Activated naive CD4-positive, alpha-beta T cell treated with Interleukin-2 at 50 U/mL for 16 hours (primary cell): Measurements from ENCODE around the gene EXOC3L4.
"Not testable (repeated sequence)": the region's sequence is repeated elsewhere in the genome, so short reads cannot be mapped to it uniquely, and the experiment has no call there.

Experiments
- DNase-seq: peaks from one replicate; pipeline ENCODE4 v3.0.0-alpha.2; 2020

EXOC3L4 gene

GRCh38 chr14:103094406-103095209 is at the start of gene EXOC3L4:
Gene EXOC3L4, plus strand, starts transcription at chr14:103094725. Its CDS starts 5,495 bp downstream, at chr14:103100220.
- DNase-seq, result no peak

- DNase-seq, result no peak
These were observed 49.1 kb upstream of the EXOC3L4 start for GRCh38 chr14:103045371-103045869.

- not testable (repeated sequence) for DNase-seq
These were observed 47.1 kb upstream of the EXOC3L4 start for GRCh38 chr14:103047453-103047852.

GRCh38 chr14:103050935-103051334 is 43.6 kb upstream of the EXOC3L4 start:
- DNase-seq, result no peak

GRCh38 chr14:103052407-103052806 is 42.1 kb upstream of the EXOC3L4 start:
- no peak for DNase-seq

- DNase-seq, result no peak
These were observed 38.8 kb upstream of the EXOC3L4 start for GRCh38 chr14:103055695-103056094.

GRCh38 chr14:103056322-103057027 is 38.0 kb upstream of the EXOC3L4 start:
- no peak for DNase-seq

GRCh38 chr14:103057028-103057371 is 37.5 kb upstream of the EXOC3L4 start:
- no peak for DNase-seq

GRCh38 chr14:103057372-103058163 is 37.0 kb upstream of the EXOC3L4 start, which contains the start of gene CDC42BPB:
Gene CDC42BPB, minus strand, starts transcription at chr14:103057549. Its CDS starts 376 bp downstream, at chr14:103057173.
- peak; percentile 60 for DNase-seq

- no peak for DNase-seq
These were observed 36.1 kb upstream of the EXOC3L4 start for GRCh38 chr14:103058164-103059055.

GRCh38 chr14:103059556-103059955 is 35.0 kb upstream of the EXOC3L4 start:
- DNase-seq, result no peak

- DNase-seq, result no peak
These were observed 33.0 kb upstream of the EXOC3L4 start for GRCh38 chr14:103061482-103061976.

GRCh38 chr14:103064436-103064835 is 30.1 kb upstream of the EXOC3L4 start:
- no peak for DNase-seq

GRCh38 chr14:103064978-103065377 is 29.5 kb upstream of the EXOC3L4 start:
- no peak for DNase-seq

GRCh38 chr14:103065861-103066260 is 28.7 kb upstream of the EXOC3L4 start:
- no peak for DNase-seq

- no peak for DNase-seq
These were observed 28.1 kb upstream of the EXOC3L4 start for GRCh38 chr14:103066399-103066798.

- DNase-seq, result no peak
These were observed 27.1 kb upstream of the EXOC3L4 start for GRCh38 chr14:103067231-103067954.

GRCh38 chr14:103068351-103069073 is 26.0 kb upstream of the EXOC3L4 start:
- DNase-seq, result no peak

GRCh38 chr14:103070263-103070885 is 24.2 kb upstream of the EXOC3L4 start:
- DNase-seq, result no peak

GRCh38 chr14:103070971-103071542 is 23.5 kb upstream of the EXOC3L4 start:
- no peak for DNase-seq
